IPS-NIHi7 (cell line): Measurements from ENCODE around the gene TEX2.

Source experiments
- DNase-seq: peaks from one replicate; pipeline ENCODE4 v3.0.0; 2012; ENCODE audit warnings: mixed read lengths; ENCODE audit errors: extremely low spot score

TEX2 gene, protein sequence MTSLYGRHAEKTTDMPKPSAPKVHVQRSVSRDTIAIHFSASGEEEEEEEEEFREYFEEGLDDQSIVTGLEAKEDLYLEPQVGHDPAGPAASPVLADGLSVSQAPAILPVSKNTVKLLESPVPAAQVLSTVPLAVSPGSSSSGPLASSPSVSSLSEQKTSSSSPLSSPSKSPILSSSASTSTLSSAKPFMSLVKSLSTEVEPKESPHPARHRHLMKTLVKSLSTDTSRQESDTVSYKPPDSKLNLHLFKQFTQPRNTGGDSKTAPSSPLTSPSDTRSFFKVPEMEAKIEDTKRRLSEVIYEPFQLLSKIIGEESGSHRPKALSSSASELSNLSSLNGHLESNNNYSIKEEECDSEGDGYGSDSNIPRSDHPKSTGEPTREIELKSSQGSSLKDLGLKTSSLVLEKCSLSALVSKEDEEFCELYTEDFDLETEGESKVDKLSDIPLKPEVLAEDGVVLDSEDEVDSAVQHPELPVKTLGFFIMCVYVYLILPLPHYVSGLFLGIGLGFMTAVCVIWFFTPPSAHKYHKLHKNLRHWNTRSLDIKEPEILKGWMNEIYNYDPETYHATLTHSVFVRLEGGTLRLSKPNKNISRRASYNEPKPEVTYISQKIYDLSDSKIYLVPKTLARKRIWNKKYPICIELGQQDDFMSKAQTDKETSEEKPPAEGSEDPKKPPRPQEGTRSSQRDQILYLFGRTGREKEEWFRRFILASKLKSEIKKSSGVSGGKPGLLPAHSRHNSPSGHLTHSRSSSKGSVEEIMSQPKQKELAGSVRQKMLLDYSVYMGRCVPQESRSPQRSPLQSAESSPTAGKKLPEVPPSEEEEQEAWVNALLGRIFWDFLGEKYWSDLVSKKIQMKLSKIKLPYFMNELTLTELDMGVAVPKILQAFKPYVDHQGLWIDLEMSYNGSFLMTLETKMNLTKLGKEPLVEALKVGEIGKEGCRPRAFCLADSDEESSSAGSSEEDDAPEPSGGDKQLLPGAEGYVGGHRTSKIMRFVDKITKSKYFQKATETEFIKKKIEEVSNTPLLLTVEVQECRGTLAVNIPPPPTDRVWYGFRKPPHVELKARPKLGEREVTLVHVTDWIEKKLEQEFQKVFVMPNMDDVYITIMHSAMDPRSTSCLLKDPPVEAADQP

DNA sequence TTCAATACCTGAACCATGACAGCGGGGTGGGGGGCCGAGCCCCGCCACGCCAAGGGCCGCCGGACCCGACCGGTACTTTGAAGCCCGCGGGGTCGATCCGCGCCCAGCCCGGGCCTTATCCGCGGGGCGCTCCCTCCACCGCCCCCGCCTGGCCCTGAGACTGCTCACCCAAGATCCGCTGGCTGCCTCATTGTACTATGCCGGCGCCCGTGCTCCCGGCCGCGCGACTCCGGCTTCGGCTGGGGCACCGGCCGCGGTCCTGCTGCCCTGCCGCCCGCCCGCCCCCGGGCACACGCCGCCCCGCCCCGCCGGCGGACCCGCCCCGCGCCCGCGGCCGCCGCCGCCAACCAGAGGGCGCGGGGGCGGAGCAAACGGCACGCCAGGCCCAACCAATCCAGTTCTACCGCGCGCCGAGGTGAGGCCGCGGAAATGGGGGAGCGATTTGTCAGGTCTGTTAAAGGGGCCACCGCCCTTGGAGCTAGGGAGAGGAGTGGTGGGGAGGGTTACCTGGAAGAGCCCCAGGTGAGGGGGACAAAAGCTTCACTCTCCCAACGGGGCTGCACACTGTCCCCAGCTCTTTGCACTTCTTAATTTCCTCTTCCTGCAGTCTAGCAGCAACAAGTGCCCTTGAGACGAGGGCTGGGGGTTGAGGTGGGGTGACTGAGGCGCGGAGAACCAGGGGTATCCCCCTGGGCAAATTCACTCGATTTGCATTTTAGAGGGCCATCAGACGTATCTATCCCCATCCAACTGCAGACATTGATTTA lies at the start of gene TEX2:
TSS of gene TEX2 (minus strand) at position 261 of the 767 bp plus-strand sequence. CDS start 49,043 bp downstream, outside the sequence.
- DNase-seq: peak; percentile 99

GRCh38 chr17:64309710-64310109 lies 46.6 kb upstream of the TEX2 start:
- DNase-seq: no peak

DNA sequence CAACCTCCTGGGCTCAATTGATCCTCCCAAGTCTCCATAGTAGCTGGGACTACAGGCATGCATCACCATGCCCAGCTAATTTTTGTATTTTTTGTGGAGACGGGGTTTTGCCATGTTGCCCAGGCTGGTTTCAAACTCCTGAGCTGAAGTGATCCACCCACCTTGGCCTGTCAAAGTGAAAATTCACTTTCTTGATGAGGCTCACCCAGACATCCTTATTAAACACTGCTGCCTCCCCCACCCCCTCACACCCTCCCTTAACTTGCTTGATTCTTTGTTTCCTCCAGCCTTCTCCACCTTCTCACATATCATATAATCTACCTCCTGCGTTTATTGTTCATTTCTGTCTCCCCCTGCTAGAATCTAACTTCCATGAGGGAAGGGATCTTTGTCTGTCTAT lies 46.0 kb upstream of the TEX2 start:
- no peak for DNase-seq

DNA sequence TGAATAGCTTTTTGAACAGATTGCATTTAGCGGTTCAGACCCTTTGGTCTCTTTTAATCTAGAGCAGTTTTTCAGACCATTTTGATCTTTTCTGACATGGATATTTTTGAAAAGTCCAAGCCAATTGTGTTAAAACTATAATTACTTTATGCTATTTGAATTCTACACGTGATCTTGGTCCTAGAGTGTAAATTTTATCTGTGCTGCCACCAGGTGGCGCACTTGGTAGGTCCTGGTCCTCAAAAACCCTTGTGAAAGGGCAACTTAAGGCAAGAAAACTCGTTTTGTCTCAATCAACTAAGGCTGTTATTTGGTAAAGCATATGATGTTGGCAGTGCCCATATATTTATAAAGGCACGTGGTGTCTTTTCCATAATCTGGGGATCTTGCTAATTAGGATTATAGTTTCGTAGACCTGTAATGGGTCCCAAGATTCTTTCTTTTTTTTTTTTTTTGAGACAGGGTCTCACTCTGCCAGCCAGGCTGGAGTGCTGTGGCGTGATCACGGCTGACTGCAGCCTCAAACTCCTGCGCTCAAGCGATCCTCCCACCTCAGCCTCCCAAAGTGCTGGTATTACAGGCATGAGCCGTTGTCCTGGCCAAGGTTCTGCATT lies 43.9 kb upstream of the TEX2 start:
- DNase-seq: peak; percentile 75

DNA sequence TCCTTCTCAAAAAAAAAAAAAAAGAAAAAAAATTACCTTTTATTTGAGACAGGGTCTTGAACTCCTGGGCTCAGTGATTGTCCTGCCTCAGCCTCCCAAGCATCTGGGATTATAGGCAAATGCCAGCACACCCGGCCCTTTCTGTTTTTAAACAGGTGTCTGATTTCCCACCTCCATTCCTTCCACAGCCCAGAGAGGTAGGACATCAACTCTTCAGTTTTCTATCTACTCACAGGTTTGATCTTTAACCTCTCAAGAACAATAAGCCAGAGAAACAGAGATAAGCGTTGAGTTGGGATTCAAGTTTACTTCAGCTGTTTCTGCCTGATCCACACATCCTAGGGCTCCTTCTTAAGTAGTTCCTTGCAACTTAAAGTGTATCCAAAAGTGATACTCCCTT lies 41.5 kb upstream of the TEX2 start:
- DNase-seq: no peak

GRCh38 chr17:64300699-64300965 lies 37.6 kb upstream of the TEX2 start:
- no peak for DNase-seq

GRCh38 chr17:64297467-64298088 lies 34.5 kb upstream of the TEX2 start:
- no peak for DNase-seq

DNA sequence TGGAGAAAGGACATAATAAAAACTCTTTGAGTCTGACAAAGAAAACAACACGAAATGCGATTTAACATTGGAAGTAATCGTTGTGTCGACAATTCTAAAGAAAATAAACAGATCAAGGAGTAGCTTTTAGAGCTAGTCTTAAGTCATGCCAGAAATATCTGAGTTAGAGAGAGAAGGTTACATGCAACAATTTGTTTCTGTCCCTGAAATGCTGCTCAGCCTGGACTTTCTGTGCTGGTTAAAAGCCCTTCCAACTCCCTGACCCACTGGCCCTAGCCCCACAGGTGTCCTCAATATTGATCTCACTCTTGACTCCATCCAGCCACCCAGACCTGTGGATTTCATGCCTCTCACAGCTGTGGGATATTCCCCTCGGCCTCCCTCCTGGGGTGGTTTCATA lies 33.2 kb upstream of the TEX2 start:
- DNase-seq: no peak

DNA sequence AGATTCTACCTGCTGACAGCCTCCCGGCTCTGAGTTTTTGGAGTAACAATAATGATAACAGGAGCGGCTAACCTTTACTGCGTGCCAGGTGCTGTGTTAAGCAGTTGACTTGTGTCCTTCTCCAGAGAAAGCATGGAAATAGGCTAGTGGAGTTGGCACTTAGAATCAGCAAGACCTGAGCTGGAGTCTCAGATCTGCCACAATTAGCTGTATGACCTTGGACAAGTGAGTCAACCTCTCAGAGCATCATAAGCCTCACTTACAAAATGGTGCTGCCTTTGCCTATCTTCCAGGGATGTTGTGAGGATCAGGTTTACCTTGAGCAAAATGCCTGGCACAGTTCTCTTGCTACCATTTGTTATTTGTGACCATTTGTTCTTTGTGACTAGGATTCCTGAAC lies 32.1 kb upstream of the TEX2 start:
- no peak for DNase-seq

DNA sequence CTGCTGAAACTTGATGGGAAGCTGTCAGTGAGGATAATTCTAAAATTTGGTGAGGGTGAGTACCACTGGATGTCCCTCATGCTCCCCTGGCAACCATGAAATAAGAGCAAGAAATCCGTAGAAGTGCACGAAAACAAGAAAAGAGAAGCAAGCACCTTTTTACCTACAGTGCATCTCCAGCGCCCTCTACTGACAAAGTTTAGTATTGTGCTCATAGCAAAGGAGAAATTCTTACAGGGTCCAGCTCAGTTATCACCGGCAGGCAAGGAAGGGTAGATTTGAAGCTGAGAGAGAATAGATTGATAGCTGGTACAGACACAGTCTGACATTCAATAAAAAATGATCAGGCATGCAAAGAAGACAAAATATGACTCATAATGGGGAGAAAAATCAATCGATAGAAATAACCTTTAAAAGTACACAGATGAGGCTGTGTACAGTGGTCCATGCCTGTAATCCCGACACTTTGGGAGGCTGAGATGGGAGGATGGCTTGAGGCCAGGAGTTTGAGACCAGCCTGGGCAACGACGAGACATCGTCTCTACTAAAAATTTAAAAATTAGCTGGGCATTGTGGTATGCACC lies 28.3 kb upstream of the TEX2 start:
- DNase-seq: no peak

DNA sequence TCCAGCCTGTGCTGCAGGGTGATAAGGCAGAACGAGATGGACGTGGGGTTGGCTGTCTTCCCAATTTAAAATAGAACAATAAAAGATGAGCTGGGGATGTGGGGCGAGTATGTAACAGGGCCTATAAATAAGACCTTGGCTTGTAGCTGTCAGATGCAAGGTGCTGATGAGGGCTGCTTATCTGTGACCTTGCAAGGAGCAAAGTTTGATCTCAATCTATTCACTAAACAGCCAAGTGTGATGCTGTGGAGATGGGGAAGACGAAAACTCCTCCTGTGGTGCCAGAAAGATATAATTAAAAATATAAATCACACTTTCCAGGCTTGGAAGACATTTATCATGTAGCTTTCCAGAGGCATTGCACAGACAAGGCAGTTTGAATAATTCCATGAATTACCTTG lies 26.7 kb upstream of the TEX2 start:
- no peak for DNase-seq

DNA sequence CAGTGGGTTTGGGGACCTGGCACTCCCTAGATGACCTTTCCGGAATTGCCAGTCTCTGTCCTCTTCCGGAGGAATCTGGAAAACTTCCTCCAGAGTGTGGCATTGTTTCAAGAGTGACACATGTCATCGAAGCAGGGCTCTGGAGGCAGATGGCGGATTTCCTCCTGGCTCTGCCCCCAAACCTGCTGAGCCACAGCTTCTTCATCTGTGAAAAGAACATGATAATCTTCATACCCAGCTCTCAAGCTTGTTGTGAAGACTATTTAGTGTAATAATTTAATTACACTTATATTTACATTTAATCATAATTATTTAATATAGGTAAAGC lies 19.7 kb upstream of the TEX2 start:
- no peak for DNase-seq

DNA sequence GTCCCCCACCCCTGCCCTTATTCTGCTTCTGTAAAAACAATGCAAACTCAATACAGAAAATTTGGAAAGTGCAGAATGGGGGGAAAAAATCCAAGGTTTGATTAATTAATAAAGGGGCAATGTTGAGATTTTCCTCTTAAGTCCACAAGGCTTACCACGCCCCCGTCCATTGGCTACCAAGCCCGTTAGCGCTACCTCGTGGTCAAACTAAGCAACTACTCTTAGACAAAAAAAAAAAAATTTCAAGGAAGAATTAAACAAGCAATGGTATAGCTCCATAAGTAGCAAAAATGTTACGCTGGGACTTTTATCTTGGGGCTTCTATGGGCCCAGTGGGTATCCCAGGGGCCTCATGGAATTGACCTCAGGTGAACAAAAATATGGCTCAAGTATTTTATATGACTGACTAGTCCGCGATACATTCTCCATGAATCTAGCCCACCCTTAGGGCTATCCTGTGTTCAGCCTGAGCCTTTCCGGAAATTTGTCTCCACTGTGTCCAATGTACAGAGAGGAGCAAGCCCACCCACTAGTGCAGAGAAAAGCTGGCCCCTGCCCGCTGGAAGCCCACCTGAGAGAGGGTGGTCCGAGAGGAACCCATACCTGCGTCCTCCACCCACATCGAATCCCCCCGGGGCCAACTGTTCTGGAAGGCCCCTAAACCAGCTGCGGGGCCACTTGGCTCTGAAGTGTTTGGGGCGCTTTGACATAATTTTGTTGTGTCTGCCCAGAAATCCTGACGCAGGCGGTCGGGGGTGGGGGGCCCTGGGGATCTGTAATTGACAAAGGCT lies 19.1 kb upstream of the TEX2 start:
- DNase-seq: peak; percentile 76

GRCh38 chr17:64278614-64279013 lies 15.6 kb upstream of the TEX2 start:
- no peak for DNase-seq

GRCh38 chr17:64277831-64278562 lies 14.9 kb upstream of the TEX2 start:
- DNase-seq: no peak

GRCh38 chr17:64276961-64277505 lies 14.0 kb upstream of the TEX2 start:
- DNase-seq: no peak

GRCh38 chr17:64275016-64275415 lies 12.0 kb upstream of the TEX2 start:
- DNase-seq: no peak

- no peak for DNase-seq
These were observed 9.9 kb upstream of the TEX2 start for GRCh38 chr17:64273006-64273405.

DNA sequence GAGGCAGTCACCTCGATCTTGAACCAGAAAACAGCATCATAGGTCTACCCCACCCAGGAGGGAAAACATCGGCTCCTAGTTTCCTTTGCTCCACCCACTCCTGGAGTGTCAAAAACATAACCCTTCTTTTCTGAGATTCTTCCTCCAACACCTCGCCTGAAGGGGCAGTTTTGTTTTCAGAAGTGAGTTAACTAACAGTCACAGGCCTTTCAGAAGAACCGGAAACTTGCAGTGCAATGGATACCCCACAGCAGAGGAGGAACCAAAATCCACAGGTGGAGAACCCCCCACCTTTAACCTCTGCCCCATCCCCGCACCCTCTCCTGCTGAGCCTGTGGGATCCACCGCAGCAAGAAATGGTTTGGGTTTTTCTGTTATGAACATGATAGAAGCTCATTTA lies 7.8 kb upstream of the TEX2 start:
- DNase-seq: no peak
